Occipital lobe (tissue), 2 donors: ENCODE measurements around the gene PSMB7. TPM values are rescaled to one million over a fixed set of nuclear protein-coding genes. Genes with fewer than 3 reads are reported as not detected.

Source experiments
- DNase-seq: peaks from one replicate; lab custom pipeline; 2025; lab: John Stamatoyannopoulos, UW
- total RNA-seq: library from RNA; depleted of rRNA; stranded (reverse); fragments of >200 nt; gene quantifications from one replicate; pipeline ENCODE4 v1.2.3, GENCODE V29; 2014

PSMB7 gene
- total RNA-seq, 1 donor from 2014 or later: 145 TPM

GRCh38 chr9:124329206-124329792 is 85.9 kb downstream of the PSMB7 start:
- DNase-seq: no peak

GRCh38 chr9:124328285-124328684 is 87.0 kb downstream of the PSMB7 start:
- no peak for DNase-seq

DNA sequence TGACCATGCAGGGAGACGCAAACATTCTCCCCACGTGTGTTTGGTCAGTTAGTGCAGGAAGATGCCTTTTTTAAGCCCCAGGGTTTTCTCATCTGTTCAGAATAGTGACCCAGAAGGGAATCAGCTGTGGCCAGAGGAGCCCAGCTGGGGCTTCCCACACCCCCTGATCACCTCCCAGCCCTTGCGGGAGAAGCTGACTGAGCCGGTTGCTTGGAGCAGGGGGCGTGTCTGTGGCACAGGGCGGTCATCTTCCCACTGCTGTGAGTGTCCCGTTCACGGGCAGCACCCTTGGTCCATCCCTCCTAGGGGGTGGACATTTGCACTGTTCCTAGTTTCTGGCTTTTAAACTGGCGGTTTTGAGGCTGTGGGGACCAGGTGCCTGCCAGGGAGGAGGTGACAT is 87.8 kb downstream of the PSMB7 start:
- no peak for DNase-seq

GRCh38 chr9:124326378-124326777 is 88.9 kb downstream of the PSMB7 start:
- no peak for DNase-seq

DNA sequence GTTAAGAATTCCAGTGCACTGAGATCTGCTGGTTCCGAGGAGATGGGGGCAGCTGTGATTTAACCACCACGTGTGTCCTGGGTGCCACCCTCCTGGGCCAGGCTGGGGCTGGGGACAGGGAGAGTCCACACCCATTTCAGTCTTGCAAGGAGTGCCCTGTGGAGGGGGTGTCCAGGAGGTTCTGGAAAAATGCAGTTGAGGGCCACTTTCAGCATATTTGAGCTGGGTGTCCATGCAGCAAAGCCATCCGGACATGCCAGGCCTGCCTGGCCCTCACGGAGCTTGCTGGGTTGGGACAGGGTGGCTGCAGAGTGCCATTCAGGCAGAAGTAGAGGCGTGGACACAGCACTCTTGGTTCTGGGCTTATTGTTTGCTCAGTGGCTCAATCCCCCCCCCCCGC is 89.4 kb downstream of the PSMB7 start:
- DNase-seq: no peak

DNA sequence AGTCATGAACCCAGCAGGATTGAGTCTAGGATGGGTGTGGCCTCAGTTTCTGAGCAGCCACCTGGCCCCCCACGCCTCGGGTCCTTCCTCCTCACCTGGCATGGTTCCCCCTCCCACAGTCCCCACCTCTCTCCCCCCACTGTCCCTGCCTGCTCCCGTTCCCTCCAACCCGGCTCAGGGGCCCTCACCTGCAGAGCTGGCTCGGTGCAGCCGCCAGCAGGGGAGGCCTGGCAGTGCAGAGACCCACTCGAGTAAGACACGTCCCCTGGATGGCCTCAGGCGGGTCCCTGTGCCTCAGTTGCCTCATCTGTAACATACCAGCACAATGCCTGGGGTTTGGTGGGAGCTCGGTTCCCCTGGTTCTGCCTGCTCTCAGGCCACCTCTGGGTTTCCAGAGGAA is 91.3 kb downstream of the PSMB7 start:
- DNase-seq: no peak

GRCh38 chr9:124322618-124323432 is 92.4 kb downstream of the PSMB7 start:
- no peak for DNase-seq

GRCh38 chr9:124321935-124322334 is 93.3 kb downstream of the PSMB7 start:
- no peak for DNase-seq

GRCh38 chr9:124321416-124321815 is 93.8 kb downstream of the PSMB7 start:
- DNase-seq: no peak

- DNase-seq: peak; percentile 27
Observed at GRCh38 chr9:124320062-124320973, 94.9 kb downstream of the PSMB7 start.

GRCh38 chr9:124315882-124316281 is 99.4 kb downstream of the PSMB7 start:
- DNase-seq: no peak

DNA sequence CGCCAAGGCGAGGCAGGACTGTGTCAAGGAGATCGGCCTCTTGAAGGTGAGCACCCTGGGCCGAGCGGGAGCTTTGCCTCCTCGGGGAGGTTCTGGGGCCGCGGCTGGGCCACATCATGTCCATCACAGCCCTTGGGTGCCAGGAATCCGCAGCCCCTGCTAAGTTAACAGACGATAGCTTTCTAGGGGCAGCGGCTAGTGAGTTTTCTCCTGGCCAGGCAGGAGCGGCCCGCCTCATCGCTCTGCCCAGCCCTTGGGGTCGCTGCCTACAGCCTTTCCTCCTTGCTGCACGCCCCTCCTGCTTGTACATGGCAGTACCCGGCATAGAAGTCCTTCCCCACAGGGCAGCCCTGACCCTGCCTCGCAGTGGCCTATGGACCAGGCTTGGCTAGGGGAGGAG is 101.3 kb downstream of the PSMB7 start:
- no peak for DNase-seq

DNA sequence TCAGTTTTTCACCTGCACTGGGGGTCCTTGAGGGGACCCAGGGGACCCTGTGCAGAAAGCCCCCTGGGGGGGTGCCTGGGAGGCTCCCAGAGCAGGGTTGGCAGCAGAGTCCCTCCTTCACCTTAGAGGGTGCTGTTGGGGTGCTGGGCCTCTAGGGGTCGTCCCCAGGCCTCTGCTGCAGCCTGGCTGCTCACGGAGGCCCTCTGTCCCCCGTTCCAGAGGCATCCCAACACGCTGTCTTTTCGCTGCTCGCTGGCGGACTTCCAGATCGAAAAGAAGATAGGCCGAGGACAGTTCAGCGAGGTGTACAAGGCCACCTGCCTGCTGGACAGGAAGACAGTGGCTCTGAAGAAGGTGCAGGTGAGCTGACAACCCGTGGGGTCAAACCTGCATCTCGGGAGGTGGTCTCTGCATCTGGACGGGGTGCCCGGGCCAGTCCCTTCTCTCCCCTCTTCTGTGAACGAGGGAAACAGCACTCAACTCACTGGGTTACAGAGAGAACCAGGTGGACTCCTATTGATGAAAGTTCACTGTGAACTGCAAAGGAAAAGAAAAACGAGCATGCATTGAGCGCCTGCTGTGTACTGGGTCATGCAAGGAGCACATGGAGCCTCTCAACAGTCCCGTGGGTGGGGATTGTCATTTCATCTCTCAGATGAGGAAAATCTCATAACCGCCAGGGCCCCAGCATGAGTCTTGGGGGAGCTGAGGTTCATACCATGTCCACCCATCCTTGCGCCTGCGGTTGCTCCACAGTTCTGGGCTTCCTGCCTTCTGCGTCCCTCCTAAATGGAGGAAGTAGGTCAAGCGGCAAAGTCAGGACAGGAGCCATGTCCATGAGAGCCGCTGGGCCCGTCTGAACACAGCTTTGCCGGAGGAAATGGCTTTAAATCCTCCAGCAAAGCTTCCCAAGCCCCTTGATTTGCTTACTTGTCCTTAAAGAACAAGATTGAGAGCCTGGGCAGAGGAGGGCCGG is 102.7 kb downstream of the PSMB7 start:
- DNase-seq: no peak

- DNase-seq: no peak
Observed at GRCh38 chr9:124311283-124311682, 104.0 kb downstream of the PSMB7 start.

DNA sequence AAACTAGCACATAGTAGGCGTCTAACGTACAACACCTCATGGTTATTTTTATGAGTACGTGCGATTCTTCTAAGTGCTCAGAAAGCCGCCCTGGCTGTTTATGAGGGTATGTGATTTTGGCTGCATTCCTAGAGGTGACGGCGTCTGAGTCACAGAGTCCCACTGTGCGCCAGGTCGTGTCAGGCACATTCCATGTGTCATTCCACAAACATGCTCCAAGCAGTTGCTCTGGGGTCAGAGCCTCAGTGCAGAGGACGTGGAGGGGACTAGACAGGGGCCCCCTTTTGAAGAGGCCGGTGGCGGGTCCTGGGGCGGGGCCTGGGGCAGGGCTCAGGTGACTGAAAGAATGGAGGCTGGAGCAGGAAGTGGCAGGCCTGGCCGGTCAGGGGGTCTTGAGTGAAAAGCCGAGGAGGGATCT is 105.6 kb downstream of the PSMB7 start:
- no peak for DNase-seq

GRCh38 chr9:124308606-124309491 is 106.4 kb downstream of the PSMB7 start:
- DNase-seq: no peak

- no peak for DNase-seq
Observed at GRCh38 chr9:124307379-124308030, 107.7 kb downstream of the PSMB7 start.

DNA sequence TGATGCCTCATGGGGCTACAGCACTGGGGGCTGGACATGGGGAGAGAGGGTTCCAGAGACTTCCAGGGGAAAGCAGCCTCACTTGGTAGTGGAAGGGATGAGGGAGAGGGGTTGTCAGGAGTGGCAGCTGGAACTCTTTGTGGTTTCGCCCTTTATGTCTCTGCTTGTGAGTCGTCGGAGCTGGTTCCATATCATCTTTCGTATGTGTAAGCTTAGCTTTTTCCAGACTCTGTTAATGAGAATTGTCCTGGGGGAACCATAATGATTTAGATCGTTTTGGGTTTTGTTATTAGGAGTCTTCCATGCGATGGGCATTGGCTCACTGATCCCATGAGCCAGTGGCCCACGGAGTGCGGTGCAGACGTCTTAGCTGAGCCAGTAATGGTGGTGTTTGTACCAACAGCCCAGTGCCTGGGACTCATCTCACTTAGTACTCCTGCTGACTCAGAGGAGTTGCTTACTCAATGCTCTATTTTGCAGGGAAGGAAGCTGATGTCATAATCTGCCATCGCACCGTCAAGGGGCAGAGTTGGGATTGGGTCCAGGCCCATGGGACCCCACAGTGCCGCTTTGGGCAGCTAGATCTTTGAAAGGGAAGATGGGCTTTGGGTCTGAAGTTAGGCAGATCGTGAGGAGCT is 109.0 kb downstream of the PSMB7 start:
- DNase-seq: no peak

DNA sequence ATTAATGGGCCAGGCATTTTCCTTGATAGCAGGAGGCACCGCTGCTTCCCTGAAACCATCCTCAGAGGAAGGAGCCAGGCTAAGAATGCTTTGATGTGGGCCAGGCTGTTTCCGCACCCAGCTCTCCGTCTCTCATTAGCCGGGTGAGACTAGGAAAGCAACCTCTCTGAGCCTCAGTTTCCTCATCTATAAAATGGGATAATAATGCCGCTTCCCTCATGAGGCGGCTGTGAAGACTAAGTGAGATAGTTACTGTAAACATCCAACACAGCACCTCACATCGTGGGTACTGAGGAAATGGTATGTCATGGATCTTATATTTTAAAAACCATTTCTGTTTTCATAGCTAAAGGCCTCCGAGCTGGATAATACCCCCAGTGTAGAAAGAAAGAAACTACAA is 111.0 kb downstream of the PSMB7 start:
- DNase-seq: no peak
